ENCODE data around the gene SPINK6. TPM values are rescaled to one million over a fixed set of nuclear protein-coding genes. Genes with fewer than 3 reads are reported as not detected.

SPINK6 gene
- total and polyA plus RNA-seq, 2 of the 8 experiments (the other 6 are each of a cell fraction or from before 2014, with no cell fraction given), result not detected

DNA sequence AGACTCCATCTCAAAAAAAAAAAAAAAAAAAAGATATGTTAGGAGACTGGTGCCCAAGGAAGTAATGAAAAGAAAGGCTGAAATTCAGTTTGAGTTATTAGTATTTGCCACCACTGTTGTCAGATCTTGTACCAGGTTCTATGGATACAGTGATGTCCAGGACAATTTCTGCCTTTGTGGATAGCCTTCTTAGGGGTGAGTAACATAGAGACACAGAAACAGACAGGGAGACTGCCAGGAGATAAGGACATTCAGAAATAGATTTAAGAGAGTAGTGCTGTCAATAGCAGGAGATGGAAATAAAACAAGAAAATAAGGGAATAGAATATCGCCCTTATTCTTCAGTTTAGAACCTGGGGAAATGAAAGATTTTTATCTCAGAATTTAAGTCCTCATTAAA is 40.8 kb upstream of the SPINK6 start (continued):
- TF ChIP-seq CTCF (IDR thresholded peaks at IDR 0.05; ENCODE audit: control extremely low read depth in 1 of 3, insufficient read depth in 1 of 3, low read depth in 1 of 3, low read length in 3 of 3), result no peak

Measured in H1 (cell line).